Activated T-cell treated with anti-CD3 and anti-CD28 coated beads, Interleukin-2, amount 50 U/mL, for 1 hour (primary cell): ENCODE data around the gene VPS52.
"Not testable (repeated sequence)": the region's sequence is repeated elsewhere in the genome, so short reads cannot be mapped to it uniquely, and the experiment has no call there.

Experiments used
- DNase-seq: peaks from one replicate; pipeline ENCODE4 v3.0.0-alpha.2; 2020

Gene VPS52

DNA sequence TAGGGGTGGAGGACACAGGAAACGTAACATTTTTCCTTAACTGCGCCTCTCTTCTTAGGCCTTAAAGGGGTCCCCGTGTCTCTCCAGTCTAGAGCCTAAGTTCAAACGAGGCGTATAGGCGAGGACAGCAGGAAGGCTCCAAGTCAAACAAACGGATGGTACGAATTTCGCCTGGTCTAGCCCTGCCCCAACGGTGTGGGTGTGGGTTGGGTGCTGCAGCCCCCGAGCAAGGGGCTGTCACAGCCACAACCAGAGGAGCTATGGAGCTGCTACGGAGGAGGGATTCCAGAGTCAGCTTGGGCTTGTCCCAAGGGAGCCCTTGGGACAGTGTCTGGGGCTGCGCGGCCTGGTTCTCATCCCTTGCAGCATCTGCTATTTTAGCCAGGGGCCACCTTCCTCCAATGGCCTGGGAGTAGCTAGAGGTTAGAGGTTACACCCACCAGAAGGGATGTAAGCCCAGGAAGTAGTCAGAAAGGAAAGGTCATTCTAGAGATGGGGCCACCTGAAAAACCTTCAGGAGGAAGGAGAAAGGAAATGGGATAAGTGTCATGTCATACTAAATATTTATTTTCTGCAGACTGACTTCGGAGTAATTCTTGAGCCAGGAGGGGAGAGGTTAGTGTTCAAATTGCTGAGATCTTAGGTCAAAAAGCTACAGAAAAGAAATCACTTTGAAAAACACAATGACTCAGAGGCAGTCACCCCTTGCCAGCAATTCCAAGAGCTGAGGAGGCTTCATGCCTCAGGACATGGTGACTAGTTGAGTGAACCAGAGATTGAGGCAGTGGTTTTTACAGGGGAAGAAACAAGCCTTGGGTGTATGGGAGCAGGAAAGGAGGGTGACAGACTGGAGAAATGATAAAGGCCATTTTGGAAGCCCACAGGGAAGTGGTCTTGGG, 21.7 kb downstream of the VPS52 start:
- DNase-seq, result no peak

DNA sequence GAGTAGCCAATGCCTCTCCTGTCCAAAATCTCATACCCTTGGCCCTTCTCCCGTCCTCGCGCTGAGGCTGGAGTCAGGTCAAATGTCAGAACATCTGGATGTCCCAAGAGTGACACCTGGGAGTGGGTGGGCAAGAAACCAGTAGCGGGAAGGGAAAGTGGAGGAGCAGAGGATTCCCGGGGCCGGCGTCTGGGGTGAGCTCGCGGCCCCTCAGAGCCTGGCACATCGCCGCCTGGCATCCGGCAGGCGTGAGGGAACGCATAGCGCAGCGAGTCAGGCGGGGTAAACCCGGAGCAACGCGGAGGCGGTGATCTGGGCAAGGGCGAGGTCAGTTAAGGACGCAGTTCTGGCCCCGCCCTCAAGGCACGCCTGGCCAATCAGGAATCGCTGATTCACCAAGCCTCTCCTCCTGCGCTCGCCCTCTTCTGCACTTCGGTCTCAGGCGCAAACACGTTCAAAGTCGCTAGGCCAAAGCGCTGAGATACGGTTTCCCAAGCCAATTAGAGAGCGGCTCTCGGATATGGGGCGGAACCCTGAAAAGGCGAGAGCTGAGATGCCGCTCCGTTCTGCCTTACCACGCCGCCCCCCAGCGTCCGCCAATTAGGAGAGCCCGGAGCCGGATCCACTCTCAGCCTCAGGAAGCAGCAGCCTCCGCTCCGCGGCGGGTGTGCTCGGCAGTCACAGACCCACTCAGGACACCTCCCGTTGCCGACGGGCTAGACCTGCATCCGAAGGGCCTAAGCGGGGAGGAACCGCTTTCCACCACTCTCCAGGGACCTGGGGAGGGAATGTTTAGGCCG, 22.5 kb downstream of the VPS52 start:
- peak; percentile 94 for DNase-seq

DNA sequence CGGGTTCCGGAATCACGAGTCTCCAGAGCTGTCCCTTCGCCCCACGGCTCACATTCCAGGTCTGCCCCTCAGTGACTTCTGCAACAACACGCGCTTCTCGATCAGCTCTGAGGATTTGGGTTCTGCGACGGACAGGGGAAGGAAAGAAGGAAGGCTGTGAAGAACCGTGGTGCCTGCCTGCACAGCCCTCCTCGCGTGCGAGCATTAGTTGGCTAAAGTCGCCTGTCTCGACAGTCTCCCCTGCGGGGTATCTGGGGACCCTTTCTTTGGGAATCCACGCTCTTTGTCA, 23.1 kb downstream of the VPS52 start:
- no peak for DNase-seq

DNA sequence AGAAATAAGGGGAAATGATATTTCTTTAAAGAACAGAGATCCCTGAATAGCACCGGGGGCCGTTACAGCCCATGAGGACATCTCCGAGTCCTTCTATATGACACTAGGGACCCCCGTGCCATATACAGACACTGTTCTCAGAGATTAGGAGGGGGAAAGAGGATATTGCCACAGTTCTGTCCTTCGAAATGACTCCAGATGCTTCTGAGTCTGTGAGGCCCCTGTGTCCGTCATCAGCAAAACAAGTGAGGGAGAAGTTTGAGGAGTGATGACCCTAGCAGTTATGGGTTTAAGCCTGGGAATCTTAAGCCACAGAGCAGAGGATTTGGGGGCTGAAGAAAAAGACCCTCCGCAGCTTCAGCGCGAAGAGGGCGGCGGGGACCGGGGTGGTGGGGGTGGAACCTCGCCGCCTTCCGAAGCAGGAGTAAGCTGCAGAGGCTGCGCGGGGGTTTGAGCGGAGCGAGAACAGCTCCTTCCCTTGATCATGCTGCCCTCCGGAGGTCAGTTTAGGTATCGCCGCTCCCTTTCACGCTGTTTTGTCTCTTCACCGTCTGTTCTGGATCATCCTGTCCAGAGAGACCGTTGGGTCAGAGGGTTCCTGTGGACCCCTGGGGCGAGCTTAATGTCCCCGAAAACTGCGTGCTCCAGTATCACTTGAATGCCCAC, 23.6 kb downstream of the VPS52 start:
- DNase-seq, result peak; percentile 93

DNA sequence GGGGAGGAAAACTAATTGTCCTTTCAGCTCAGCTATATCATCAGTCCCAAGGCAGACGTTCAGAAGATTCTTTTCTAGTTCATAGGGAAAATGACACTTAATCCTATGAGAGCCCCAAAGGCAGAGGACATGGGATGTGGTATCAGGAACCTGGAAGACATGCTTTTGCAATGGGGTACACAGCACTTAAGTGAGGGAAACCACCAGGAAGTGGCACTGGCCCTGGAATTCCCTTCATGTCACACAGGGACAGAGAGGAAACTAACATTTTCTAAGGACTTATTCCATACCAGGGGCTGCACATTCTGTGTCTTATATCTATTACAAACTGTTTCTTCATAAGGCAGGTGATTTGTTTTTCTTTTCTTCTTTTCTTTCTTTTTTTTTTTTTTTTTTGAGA, 28.2 kb downstream of the VPS52 start:
- DNase-seq, result no peak

DNA sequence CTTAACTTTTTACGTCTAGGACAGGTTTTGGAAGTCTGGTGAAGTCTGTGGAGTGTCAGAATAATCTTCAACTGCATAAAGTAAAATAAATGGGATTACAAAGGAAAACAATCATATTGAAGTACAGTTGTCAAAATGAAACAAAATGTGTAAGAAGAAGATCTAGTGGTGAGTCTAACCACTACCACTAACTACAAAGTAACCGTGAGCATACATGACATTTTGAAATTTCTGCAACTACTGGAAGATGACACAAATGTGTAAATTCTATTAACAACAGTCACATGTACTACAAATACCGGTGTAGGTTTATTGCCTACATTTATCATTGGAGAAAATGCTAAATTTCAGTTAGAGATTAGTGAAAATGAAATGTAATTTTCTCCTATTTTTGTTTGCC, 29.7 kb downstream of the VPS52 start:
- no peak for DNase-seq

DNA sequence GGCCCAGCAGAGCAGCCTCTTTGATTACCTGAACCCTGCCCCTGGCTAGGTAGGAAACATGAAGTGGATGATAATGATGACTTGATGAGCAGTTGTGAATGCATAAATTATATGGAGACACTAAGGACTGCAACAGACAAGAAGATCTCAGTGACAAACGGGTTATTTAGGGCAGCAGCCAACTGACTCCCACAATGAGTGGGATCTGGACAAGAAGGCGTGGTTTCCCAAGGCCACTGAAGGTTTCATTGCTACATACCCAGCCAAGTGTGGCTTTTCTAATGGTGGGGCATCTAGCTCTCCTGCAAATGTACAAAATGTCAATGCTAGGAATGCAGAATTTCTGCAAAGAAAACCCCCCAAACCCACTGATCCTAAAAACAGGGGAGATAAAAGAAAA, 33.9 kb downstream of the VPS52 start:
- no peak for DNase-seq

DNA sequence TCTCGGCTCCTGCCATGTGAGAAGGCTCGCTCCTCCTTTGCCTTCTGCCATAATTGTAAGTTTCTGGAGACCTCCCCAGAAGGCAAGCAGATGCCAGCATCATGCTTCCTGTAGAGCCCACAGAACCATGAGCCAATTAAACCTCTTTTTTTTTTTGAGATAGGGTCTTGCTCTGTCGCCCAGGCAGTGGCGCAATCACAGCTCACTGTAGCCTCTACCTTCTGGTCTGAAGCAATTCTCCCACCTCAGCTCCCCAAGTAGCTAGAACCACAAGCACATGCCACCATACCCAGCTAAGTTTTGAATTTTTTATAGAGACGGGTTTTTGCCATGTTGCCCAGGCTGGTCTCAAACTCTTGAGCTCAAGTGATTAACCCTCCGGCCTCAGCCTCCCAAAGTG, 34.8 kb downstream of the VPS52 start:
- DNase-seq, result no peak

DNA sequence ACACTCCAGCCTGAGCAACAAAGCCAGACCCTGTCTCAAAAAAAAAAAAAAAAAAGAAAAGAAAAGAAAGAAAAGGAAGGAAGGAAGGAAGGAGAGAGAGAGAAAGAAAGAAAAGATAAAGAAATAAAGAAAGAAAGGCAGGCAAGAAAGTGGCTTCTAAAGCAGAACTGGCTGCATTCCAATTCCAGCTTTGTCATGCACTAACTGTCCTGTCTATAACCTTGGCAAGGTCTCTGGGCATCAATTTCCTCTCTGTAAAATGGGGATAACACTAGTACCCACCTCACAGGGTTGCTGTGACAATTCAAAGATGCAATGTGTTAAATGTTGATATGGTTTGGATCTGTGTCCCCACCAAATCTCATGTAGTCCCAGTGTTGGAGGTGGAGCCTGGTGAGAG, 35.3 kb downstream of the VPS52 start:
- DNase-seq, result no peak

DNA sequence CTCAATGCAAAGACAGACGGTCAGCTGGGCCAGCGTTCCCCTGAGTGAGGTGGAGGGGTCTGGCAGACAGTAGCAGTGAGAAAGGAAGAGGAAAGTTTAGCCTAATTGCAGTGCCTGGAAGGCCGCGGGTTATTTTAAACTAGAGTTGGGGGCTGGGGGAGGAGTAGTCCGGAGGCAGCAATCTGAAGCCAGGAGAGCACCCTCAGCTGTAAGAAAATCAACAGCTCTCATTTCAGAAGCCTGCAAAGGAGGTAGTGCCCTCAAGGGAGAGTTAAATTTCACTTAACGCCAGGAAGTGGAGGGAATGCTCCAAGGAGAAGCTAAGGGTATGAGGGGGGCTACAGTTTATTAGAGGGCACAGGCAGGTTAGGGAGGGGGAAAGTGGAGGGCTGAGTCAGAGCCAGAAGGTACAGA, 36.4 kb downstream of the VPS52 start:
- no peak for DNase-seq

DNA sequence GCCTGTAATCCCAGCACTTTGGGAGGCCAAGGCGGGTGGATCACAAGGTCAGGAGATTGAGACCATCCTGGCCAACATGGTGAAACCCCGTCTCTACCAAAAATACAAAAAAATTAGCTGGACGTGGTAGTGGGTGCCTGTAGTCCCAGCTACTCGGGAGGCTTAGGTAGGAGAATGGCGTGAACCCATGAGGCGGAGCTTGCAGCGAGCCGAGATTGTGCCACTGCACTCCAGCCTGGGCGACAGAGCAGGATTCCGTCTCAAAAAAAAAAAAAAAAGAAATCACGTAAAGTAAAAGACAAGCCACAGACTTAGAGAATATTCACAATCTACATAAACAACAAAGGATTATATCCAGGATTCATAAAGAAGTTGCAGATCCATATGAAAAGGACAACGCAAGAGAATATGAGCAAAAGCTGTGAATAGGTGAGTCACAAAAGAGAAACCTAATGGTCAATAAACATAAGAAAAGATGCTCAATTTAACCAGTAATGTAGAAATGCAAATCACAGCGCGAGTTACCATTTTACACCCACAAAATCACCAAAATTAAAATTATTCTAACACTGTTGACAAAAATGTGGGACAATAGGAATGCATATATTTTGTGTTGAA, 45.1 kb downstream of the VPS52 start:
- not testable (repeated sequence) for DNase-seq

DNA sequence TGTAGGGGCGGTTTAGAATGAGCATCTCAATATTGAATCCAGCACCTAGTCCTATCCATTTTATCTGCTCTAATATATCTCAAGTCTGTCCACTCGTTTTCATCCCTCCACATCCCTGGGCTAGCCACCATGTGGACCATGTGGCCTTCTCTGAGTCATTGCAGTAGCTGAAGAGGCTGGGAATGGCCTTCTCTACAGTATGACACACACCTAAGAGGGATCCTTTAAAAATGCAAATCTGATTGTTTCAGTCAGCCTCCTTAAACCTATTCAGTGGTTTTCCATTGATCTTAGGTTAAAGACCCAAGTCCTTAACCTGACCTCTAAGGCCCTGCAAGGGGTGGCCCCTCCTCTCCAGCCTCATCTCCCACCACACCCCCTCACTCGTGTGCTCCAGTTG, 54.0 kb downstream of the VPS52 start:
- DNase-seq, result no peak

DNA sequence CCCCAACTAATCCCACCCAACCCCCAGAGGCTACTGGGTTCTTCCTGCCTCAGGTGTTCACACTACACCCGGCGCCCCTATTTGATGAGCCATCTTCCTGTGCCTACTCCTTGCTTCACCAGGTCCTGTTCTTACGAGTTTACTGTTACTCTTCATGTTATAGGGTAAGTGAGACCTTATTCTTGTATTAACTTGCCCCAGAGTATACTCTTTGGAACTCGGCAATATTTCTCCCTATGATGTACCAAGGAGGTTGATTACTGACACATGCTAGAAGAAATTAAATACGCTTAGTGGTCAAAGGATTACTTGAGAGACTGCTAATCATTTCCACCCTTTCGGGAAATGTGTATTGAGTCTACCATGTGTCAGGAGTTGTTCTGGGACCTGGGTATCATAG, 54.4 kb downstream of the VPS52 start:
- no peak for DNase-seq

DNA sequence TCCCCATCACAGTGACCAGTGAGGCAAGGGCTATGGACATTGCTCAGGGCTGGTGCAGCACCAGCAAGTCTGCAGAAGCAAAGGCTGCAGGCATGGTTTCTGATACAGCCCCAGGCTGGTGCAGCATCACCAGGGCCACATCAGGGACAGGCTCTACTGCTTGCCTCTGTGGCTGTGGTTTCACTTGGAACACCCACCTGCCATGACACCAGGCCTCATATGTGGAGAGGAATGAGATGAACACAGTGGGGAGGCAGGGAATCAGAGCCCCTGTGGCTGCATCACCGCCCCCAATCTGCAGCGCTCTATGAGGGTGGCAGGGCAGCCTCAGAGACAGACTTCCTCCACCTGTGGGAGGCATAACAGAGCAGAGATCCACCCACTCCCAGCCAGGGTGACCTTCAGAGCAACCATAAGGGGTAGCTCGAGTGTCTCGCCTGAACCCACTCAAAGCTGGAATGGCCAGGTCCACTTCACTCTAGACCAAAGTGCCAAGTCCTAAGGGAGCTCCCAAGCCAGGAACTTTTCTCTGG, 55.5 kb downstream of the VPS52 start:
- no peak for DNase-seq

DNA sequence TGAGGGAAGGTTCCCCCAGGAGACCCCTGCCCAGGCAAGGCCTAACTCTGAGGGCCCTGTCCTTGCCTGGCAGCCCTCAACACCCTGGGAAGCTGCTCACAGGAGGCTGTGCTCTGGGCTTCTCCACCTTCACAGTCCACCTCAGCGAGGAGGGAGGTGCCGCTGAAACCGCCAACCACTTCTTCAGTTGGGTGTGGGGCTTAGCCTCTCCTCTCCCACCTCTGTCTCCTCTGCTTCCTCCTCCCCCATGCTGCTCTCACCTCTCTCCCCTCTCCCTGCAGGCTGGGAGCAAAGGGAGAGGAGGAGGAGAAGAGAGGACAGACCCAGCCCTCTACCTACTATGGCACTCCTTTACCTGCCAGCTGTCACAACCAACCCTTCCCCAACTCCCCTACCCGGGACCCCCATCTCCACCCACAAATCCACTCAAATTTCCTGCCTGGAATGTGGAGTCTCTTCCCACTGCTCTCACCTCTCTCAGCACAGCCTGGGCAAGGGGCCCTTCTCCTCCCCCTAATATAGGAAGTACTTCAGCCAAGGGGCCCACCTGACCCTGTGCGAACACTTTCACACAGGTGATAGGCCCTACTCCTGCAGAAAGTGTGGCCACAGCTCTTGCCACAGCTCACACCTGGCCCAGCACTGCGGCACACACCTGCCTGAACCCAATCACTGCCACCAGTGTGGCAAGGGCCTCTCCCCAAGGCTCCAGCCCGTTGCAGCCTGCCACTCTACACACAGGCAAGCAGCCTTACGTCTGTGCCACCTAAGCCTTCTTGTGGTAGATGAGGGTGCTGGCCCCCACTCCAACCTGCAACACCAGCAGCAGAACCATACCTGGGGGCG, 56.2 kb downstream of the VPS52 start:
- DNase-seq, result no peak

DNA sequence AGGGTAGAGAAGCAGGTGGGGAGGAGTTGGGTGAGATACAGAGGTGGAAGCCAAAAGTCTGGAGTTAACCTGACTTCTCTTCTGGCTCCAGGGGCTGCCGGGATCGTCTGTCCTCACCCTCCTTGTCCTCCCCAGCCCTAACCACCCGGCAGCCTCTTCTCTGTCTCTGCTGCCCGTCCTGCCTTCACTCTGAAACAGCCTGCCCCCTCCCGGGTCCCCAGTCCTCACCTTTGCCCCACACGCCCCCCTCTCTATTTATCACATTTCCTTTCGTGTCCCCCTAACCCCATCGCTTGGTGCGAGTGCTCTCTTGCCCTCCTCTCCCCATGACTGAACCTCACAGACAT, 57.7 kb downstream of the VPS52 start:
- DNase-seq, result no peak

DNA sequence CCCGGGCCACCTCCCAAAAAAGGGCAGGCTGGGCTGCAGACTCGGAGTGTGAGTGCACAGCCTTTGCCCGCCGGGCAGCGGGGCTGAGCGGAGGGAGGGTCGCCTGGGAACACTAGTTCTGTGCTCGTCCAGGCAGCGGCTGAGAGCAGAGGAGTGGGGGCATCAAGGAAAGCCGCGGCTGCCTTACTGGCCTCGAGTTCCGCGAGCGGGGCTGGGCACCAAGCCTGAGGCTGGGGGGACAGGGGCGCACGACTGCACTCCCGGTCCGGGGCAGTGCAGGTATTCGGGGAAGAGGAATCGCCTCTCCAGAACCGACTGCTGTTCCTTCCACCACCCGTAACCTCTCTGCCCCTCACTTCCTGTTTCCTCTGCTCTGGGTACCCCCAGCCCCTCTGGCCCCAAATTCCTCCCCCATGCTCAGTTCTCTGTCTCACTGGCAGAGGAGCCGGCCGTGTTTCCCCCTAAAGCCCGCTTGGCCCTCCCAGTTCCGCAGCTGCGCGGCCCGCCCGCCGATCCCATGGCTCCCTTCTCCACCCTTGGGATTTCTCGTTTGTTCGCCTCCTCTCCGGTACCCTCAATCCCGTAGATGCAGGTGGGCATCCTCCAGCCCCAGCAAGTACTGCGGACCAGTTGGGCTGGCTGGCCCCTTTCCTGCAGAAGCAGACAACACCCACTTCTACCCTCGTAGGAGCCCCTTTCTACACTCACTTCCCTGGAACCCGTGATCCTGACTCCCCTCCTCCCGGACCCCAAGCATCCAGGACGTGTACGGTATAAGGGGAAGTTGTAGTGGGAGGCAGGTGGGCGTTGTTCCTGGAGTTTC, 58.3 kb downstream of the VPS52 start:
- DNase-seq, result peak; percentile 43

DNA sequence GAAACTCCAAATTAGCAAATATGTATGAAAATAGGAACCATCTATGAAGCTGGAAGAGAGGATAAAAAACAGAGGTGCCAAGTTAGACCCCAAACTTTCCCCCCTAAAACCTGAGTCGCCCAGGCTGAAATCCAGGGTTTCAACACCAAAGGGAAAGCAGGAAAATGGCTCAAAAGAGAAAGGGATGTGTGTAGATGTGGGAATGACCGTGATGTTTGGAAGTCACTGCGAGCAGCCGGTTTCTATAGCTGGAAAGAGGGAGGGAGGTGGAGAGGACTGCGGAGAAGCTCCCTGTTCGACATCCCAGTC, 58.9 kb downstream of the VPS52 start:
- DNase-seq, result no peak

DNA sequence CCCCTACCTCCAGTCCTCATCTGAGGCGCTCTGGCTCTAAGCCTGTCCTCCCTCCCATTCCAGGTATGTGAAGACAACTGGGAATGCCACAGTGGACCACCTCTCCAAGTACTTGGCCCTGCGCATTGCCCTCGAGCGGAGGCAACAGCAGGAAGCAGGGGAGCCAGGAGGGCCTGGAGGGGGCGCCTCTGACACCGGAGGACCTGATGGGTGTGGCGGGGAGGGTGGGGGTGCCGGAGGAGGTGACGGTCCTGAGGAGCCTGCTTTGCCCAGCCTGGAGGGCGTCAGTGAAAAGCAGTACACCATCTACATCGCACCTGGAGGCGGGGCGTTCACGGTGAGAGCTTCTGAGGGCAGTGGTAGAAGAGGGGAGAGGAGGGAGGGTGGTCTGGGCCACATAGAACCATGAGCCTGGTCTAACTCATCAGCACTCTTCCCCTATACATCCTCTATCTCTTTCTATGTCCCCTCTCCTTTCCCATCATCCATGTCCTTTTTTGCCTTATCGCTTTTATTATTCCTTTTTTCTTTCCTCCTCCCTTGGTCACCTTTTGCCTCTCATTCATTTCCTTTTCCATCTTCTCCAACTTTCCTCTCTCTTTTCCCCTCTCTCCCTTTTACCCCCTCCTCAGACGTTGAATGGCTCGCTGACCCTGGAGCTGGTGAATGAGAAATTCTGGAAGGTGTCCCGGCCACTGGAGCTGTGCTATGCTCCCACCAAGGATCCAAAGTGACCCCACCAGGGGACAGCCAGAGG, 59.8 kb downstream of the VPS52 start:
- DNase-seq, result no peak

DNA sequence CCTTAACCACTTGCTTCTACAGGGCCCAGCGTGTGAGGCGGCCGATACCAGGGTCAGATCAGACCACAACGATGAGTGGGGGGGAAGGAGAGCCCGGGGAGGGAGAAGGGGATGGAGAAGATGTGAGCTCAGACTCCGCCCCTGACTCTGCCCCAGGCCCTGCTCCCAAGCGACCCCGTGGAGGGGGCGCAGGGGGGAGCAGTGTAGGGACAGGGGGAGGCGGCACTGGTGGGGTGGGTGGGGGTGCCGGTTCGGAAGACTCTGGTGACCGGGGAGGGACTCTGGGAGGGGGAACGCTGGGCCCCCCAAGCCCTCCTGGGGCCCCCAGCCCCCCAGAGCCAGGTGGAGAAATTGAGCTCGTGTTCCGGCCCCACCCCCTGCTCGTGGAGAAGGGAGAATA, 60.5 kb downstream of the VPS52 start:
- DNase-seq, result no peak

DNA sequence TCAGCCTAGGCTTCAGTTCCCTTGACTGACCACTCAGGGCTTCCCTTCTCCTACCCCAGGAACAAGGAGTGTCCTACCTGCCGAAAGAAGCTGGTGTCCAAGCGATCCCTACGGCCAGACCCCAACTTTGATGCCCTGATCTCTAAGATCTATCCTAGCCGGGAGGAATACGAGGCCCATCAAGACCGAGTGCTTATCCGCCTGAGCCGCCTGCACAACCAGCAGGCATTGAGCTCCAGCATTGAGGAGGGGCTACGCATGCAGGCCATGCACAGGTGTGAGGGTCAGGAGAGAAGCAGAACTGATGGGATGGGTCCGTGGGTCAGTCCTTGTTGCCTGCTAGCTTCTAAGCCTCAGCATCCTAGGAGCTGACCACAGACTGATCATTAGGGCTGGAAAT, 61.8 kb downstream of the VPS52 start:
- DNase-seq, result no peak
